Peyer's patch (tissue), 4 donors: ENCODE measurements around the gene APOBEC3F. TPM values are rescaled to one million over a fixed set of nuclear protein-coding genes. Genes with fewer than 3 reads are reported as not detected.

ENCODE experiments used
- DNase-seq, 3 donors: peaks; one replicate each; pipeline ENCODE4 v3.0.0-alpha.2; 2017 to 2019
- H3K27ac ChIP-seq, 4 donors: fragments of 200-600 bp; sonication (generic); one replicate each; pipeline ENCODE4 v1.5.1; 2016 to 2019
- H3K27me3 ChIP-seq, 2 donors: fragments of 200-600 bp; sonication (generic); one replicate each; pipeline ENCODE4 v1.5.1; 2019
- H3K36me3 ChIP-seq, 3 donors: fragments of 200-600 bp; sonication (generic); one replicate each; pipeline ENCODE4 v1.5.1; 2016 to 2019
- H3K4me1 ChIP-seq, 4 donors: fragments of 200-600 bp; sonication (generic); one replicate each; pipeline ENCODE4 v1.5.1; 2016 to 2019
- H3K4me3 ChIP-seq, 4 donors: fragments of 200-600 bp; sonication (generic); 1 replicate in 3 of 4; 2 replicates in 1 of 4; pipeline ENCODE4 v1.5.1; 2016 to 2019; ENCODE audit warnings: mild to moderate bottlenecking in 1 of 4
- H3K9me3 ChIP-seq, 4 donors: fragments of 200-600 bp; sonication (generic); one replicate each; pipeline ENCODE4 v1.5.1; 2016 to 2019; ENCODE audit warnings: mild to moderate bottlenecking in 1 of 4
- CTCF ChIP-seq, 6 experiments: fragments of 450-650 bp in 4 of 6; fragments of 200-600 bp in 2 of 6; sonication (generic) in 1 of 6; IDR thresholded peaks; one replicate each; pipeline ENCODE4 v1.5.1; 2017 to 2019; ENCODE audit warnings: antibody characterized with exemption in 6 of 6, mild to moderate bottlenecking in 3 of 6, moderate library complexity in 1 of 6
- POLR2A ChIP-seq, 2 donors: fragments of 450-650 bp; IDR thresholded peaks; one replicate each; pipeline ENCODE4 v1.5.1; 2017; ENCODE audit warnings: antibody characterized with exemption in 2 of 2, mild to moderate bottlenecking in 2 of 2, moderate library complexity in 2 of 2
- total RNA-seq, 4 donors: library from RNA; depleted of rRNA; stranded (reverse); fragments of >200 nt; gene quantifications; one replicate each; pipeline ENCODE4 v1.1.0, GENCODE V29; 2016

The APOBEC3F gene
- total RNA-seq, 4 donors from 2014 or later: 0.70 to 8.3 (median 1.6) TPM

GRCh38 chr22:39081598-39081997 is 40.9 kb downstream of the APOBEC3F start:
- no peak overlapping the region for H3K4me3 ChIP-seq
- no peaks in the 10 kb centered on the region for H3K9me3 ChIP-seq
- H3K4me1 ChIP-seq: peaks cover 0 to 11% (median 10%) of the 10 kb centered on the region in 4 donors
- no peak overlapping the region for H3K27ac ChIP-seq
- H3K27me3 ChIP-seq: no peaks in the 10 kb centered on the region
- peak in 1 of 3 donors; percentile 27 for DNase-seq
- TF ChIP-seq CTCF (IDR thresholded peaks at IDR 0.05) (no peak), POLR2A (IDR thresholded peaks at IDR 0.05) (no peak)
- peaks cover 0 to 11% (median 0%) of the 10 kb centered on the region in 3 donors for H3K36me3 ChIP-seq

GRCh38 chr22:39083212-39084165 is 42.8 kb downstream of the APOBEC3F start:
- H3K9me3 ChIP-seq: no peaks in the 10 kb centered on the region
- no peak for DNase-seq
- peaks cover 0 to 11% (median 0%) of the 10 kb centered on the region in 3 donors for H3K36me3 ChIP-seq
- no peaks in the 10 kb centered on the region for H3K4me1 ChIP-seq
- no peak overlapping the region for H3K27ac ChIP-seq
- no peak overlapping the region for H3K4me3 ChIP-seq
- H3K27me3 ChIP-seq: no peaks in the 10 kb centered on the region
- no peak for TF ChIP-seq CTCF (IDR thresholded peaks at IDR 0.05)
- no peak for TF ChIP-seq POLR2A (IDR thresholded peaks at IDR 0.05)

GRCh38 chr22:39084666-39085065 is 44.0 kb downstream of the APOBEC3F start:
- peaks cover 0 to 11% (median 0%) of the 10 kb centered on the region in 3 donors for H3K36me3 ChIP-seq
- no peak for DNase-seq
- H3K4me3 ChIP-seq: no peak overlapping the region
- H3K27ac ChIP-seq: no peak overlapping the region
- H3K4me1 ChIP-seq: no peaks in the 10 kb centered on the region
- no peaks in the 10 kb centered on the region for H3K27me3 ChIP-seq
- TF ChIP-seq POLR2A (IDR thresholded peaks at IDR 0.05): no peak
- TF ChIP-seq CTCF (IDR thresholded peaks at IDR 0.05): no peak
- no peaks in the 10 kb centered on the region for H3K9me3 ChIP-seq

- TF ChIP-seq POLR2A (IDR thresholded peaks at IDR 0.05) (no peak), CTCF (IDR thresholded peaks at IDR 0.05) (no peak)
- H3K27ac ChIP-seq: no peak overlapping the region
- no peaks in the 10 kb centered on the region for H3K36me3 ChIP-seq
- H3K4me3 ChIP-seq: no peak overlapping the region
- H3K9me3 ChIP-seq: no peaks in the 10 kb centered on the region
- H3K4me1 ChIP-seq: peaks cover 0 to 8% (median 0%) of the 10 kb centered on the region in 4 donors
- no peaks in the 10 kb centered on the region for H3K27me3 ChIP-seq
- DNase-seq: no peak
These were observed 46.4 kb downstream of the APOBEC3F start for GRCh38 chr22:39087098-39087497.

GRCh38 chr22:39087881-39088684 is 47.4 kb downstream of the APOBEC3F start:
- H3K27ac ChIP-seq: no peak overlapping the region
- no peak overlapping the region for H3K4me3 ChIP-seq
- TF ChIP-seq CTCF (IDR thresholded peaks at IDR 0.05) (no peak), POLR2A (IDR thresholded peaks at IDR 0.05) (no peak)
- no peak for DNase-seq
- no peaks in the 10 kb centered on the region for H3K9me3 ChIP-seq
- peaks cover 0 to 8% (median 0%) of the 10 kb centered on the region in 4 donors for H3K4me1 ChIP-seq
- H3K36me3 ChIP-seq: no peaks in the 10 kb centered on the region
- H3K27me3 ChIP-seq: no peaks in the 10 kb centered on the region
